ENCODE results near the gene WEE1.
"Not testable (repeated sequence)": the region's sequence is repeated elsewhere in the genome, so short reads cannot be mapped to it uniquely, and the experiment has no call there.

WEE1 gene

GRCh38 chr11:9622353-9622752 is 48.9 kb downstream of the WEE1 start:
- not testable (repeated sequence) for DNase-seq (ENCODE audit: low read depth in 2 of 2)

- DNase-seq (ENCODE audit: low read depth in 2 of 2) = not testable (repeated sequence)
Measured at GRCh38 chr11:9623053-9623452, 49.6 kb downstream of the WEE1 start.

- DNase-seq (ENCODE audit: low read depth in 2 of 2) = no peak
Measured at GRCh38 chr11:9624448-9624847, 51.0 kb downstream of the WEE1 start.

GRCh38 chr11:9625162-9625561 is 51.7 kb downstream of the WEE1 start:
- DNase-seq (ENCODE audit: low read depth in 2 of 2) = no peak

- DNase-seq (ENCODE audit: low read depth in 2 of 2) = no peak
Measured at GRCh38 chr11:9625728-9626127, 52.3 kb downstream of the WEE1 start.

GRCh38 chr11:9626496-9627394 is 53.3 kb downstream of the WEE1 start:
- no peak for DNase-seq (ENCODE audit: low read depth in 2 of 2)

- DNase-seq (ENCODE audit: low read depth in 2 of 2) = no peak
Measured at GRCh38 chr11:9629064-9629463, 55.6 kb downstream of the WEE1 start.

- DNase-seq (ENCODE audit: low read depth in 2 of 2) = no peak
Measured at GRCh38 chr11:9633679-9634078, 60.2 kb downstream of the WEE1 start.

GRCh38 chr11:9636691-9637090 is 63.2 kb downstream of the WEE1 start:
- DNase-seq (ENCODE audit: low read depth in 2 of 2) = no peak

- DNase-seq (ENCODE audit: low read depth in 2 of 2) = no peak
Measured at GRCh38 chr11:9639099-9639498, 65.6 kb downstream of the WEE1 start.

Measured in stimulated activated CD8-positive, alpha-beta memory T cell treated with anti-CD3 and anti-CD28 coated beads, Interleukin-2, amount 100 ng/mL, for 1 hour (primary cell).